ENCODE data around the gene LUZP2.

The LUZP2 gene

GRCh38 chr11:24622262-24622661, 125.4 kb downstream of the LUZP2 start:
- Histone ChIP-seq H3K27me3 (ENCODE audit: insufficient read depth, low read depth, severe bottlenecking) (no peaks in the 10 kb centered on the region), H3K9me3 (ENCODE audit: severe bottlenecking) (no peaks in the 10 kb centered on the region), H3K27ac (no peak overlapping the region), H3K36me3 (no peaks in the 10 kb centered on the region), H3K4me3 (ENCODE audit: low read depth, low read length) (no peak overlapping the region)
- no peak for DNase-seq
- TF ChIP-seq CTCF (IDR thresholded peaks at IDR 0.05; ENCODE audit: low read depth, low read length), result no peak

DNA sequence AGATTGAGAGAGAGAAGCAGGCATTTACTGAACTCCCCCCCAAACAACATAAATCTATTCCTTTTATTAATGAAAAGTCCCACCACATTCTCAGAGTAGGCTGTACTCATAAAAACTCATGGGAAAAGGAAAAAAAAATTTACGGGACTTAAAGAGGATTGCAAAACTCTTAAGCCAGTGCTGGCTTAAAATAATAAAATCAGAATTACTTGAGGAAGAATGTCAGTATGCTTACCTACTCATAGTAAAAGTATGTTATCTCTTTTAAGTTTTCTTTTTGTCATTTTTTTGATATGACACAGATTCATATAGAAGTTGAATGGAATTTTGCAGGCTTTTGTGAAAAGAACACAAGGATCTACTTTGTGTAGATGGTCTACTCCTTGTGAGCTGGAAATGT, 126.3 kb downstream of the LUZP2 start:
- no peak overlapping the region for H3K27ac ChIP-seq
- no peak for DNase-seq
- no peaks in the 10 kb centered on the region for H3K36me3 ChIP-seq
- H3K27me3 ChIP-seq (ENCODE audit: insufficient read depth, low read depth, severe bottlenecking), result no peaks in the 10 kb centered on the region
- no peak for TF ChIP-seq CTCF (IDR thresholded peaks at IDR 0.05; ENCODE audit: low read depth, low read length)
- H3K4me3 ChIP-seq (ENCODE audit: low read depth, low read length), result no peak overlapping the region
- H3K9me3 ChIP-seq (ENCODE audit: severe bottlenecking), result no peaks in the 10 kb centered on the region

DNA sequence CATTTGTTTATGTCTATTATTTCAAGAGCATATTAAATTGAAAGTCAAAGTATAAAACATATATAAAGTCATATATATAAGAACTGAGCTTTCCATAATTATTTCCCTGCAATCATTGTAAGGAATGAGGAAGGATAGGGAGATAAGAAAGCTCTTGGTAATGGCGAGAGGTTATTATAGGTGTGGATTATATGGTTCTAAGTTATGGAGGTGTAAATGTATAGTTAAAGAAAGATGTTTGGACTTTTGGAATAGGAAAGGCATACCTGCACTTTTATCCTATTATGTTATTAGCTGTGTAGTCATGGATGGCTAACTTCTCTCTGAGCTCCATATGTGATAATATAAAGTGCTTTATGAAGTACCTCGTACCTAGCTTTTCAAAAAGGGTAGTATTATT, 127.6 kb downstream of the LUZP2 start:
- H3K9me3 ChIP-seq (ENCODE audit: severe bottlenecking), result no peaks in the 10 kb centered on the region
- H3K4me3 ChIP-seq (ENCODE audit: low read depth, low read length), result no peak overlapping the region
- TF ChIP-seq CTCF (IDR thresholded peaks at IDR 0.05; ENCODE audit: low read depth, low read length), result no peak
- H3K27ac ChIP-seq, result no peak overlapping the region
- H3K27me3 ChIP-seq (ENCODE audit: insufficient read depth, low read depth, severe bottlenecking), result no peaks in the 10 kb centered on the region
- no peaks in the 10 kb centered on the region for H3K36me3 ChIP-seq
- DNase-seq, result no peak

DNA sequence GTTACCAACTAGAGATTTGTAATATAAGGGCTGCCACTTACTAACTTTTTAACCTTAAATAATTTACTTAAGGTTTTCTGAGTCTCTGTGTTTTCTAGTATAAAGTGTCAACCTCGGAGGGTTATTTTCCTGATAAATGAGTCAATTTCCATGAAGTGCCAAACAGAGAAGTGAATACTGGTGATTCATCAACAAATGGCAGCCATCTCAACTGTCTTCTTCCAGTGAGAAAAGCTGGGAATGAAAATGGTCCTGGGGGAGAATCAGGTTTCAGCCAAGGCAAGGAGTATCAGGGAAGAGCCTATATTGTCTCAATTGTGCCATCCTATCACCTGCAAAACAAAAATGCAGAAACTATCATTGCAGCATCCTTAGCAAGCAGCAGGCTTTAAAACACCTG, 129.1 kb downstream of the LUZP2 start:
- Histone ChIP-seq H3K4me3 (ENCODE audit: low read depth, low read length) (no peak overlapping the region), H3K27me3 (ENCODE audit: insufficient read depth, low read depth, severe bottlenecking) (no peaks in the 10 kb centered on the region), H3K36me3 (no peaks in the 10 kb centered on the region), H3K9me3 (ENCODE audit: severe bottlenecking) (no peaks in the 10 kb centered on the region), H3K27ac (no peak overlapping the region)
- DNase-seq, result no peak
- TF ChIP-seq CTCF (IDR thresholded peaks at IDR 0.05; ENCODE audit: low read depth, low read length), result no peak

- H3K9me3 ChIP-seq (ENCODE audit: severe bottlenecking), result no peaks in the 10 kb centered on the region
- H3K4me3 ChIP-seq (ENCODE audit: low read depth, low read length), result no peak overlapping the region
- DNase-seq, result no peak
- H3K36me3 ChIP-seq, result no peaks in the 10 kb centered on the region
- H3K27me3 ChIP-seq (ENCODE audit: insufficient read depth, low read depth, severe bottlenecking), result no peaks in the 10 kb centered on the region
- TF ChIP-seq CTCF (IDR thresholded peaks at IDR 0.05; ENCODE audit: low read depth, low read length), result no peak
- H3K27ac ChIP-seq, result no peak overlapping the region
These were observed 131.4 kb downstream of the LUZP2 start for GRCh38 chr11:24628224-24628776.

DNA sequence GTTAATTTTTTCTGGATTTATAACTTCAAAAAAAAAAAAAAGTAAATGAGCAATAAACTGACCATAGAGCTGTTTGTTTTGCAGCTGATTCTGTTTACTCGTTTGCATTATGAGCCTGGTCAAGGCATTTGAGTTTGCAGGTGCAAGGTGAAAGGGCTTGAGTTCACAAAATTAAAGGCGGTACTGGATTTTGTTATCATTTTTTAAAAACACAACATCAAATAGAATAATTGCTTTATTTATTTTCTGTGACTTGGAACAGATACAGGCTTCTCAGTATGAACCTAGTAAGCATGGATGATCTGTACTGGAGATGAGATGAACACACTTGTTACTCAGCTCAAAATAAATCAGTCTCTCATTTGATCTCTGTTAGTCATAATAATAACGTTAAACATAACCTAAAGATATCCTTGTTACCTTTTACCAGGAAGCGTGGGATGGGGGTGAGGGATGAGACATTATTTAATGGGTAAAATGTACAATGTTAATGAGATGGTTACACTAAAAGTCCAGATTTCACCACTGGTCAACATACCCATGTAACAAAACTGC, 137.8 kb downstream of the LUZP2 start:
- H3K36me3 ChIP-seq, result no peaks in the 10 kb centered on the region
- H3K27me3 ChIP-seq (ENCODE audit: insufficient read depth, low read depth, severe bottlenecking), result no peaks in the 10 kb centered on the region
- no peak overlapping the region for H3K27ac ChIP-seq
- no peaks in the 10 kb centered on the region for H3K9me3 ChIP-seq (ENCODE audit: severe bottlenecking)
- no peak for TF ChIP-seq CTCF (IDR thresholded peaks at IDR 0.05; ENCODE audit: low read depth, low read length)
- no peak for DNase-seq
- H3K4me3 ChIP-seq (ENCODE audit: low read depth, low read length), result no peak overlapping the region
